22Rv1 (cell line): ENCODE results near the gene NUDT16L1.

Source experiments
- H3K27ac ChIP-seq: fragments of 450-650 bp; 2 replicates; pipeline ENCODE4 v1.5.1; 2017
- ZFX ChIP-seq: fragments of 450-650 bp; IDR thresholded peaks from 2 replicates; pipeline ENCODE4 v1.6.1; 2017; ENCODE audit warnings: antibody characterized with exemption, borderline replicate concordance
- TF ChIP-seq, protein P1 (sequence below): fragments of 450-650 bp; IDR thresholded peaks from 2 replicates; pipeline ENCODE4 v1.5.1; 2017; ENCODE audit warnings: mild to moderate bottlenecking

NUDT16L1 gene

DNA sequence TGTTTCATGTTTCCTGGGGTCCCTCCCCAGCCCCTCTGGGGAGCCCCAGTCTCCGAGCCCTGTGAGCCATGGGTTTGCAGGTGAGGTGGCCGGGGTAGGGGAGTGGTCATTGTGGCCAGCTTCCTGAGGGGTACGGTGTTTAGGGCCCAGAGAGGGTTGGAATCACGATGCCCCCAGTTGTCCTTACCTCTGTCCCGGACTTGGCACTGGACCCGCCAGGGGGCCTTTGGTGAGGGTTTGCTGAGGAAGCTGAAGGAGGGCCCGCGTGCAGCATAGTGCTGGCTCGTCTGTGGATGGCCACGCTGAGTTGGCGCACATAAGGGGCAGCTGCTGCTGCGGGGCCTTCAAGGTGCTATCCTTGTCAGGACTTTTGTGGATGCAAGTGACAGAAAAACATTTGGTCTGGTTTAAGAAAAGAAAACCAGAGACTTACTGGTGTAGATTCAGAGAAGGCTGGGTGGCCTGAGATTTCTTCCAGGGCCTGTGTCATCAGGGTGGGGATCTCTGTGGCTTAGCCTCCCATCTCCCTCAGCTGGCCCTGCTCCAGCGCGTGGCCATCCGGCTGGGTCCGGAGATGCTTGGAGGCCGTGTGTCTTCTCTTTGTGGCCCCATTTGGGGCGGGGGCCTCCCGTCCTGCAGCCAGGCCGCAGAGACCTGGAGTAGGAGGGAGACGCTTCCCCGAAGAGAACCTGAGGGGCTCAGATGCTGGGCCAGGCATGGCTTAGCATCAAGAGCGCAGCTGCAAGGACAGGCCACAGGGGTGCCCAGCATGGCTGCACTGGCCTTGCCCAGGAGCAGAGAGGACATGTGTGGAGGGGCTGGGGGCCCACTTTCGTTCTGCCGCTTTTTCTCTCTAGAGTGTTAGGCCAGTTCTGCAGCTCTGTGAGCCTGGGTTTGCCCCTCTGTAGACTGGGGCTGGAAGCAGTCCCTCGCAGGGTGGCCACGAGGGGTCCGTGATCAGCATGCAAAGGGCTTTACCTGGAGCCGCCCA lies 33.7 kb upstream of the NUDT16L1 start:
- H3K27ac ChIP-seq = no peak overlapping the region
- TF ChIP-seq, protein P1, sequence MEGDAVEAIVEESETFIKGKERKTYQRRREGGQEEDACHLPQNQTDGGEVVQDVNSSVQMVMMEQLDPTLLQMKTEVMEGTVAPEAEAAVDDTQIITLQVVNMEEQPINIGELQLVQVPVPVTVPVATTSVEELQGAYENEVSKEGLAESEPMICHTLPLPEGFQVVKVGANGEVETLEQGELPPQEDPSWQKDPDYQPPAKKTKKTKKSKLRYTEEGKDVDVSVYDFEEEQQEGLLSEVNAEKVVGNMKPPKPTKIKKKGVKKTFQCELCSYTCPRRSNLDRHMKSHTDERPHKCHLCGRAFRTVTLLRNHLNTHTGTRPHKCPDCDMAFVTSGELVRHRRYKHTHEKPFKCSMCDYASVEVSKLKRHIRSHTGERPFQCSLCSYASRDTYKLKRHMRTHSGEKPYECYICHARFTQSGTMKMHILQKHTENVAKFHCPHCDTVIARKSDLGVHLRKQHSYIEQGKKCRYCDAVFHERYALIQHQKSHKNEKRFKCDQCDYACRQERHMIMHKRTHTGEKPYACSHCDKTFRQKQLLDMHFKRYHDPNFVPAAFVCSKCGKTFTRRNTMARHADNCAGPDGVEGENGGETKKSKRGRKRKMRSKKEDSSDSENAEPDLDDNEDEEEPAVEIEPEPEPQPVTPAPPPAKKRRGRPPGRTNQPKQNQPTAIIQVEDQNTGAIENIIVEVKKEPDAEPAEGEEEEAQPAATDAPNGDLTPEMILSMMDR = no peak
- TF ChIP-seq ZFX = no peak

DNA sequence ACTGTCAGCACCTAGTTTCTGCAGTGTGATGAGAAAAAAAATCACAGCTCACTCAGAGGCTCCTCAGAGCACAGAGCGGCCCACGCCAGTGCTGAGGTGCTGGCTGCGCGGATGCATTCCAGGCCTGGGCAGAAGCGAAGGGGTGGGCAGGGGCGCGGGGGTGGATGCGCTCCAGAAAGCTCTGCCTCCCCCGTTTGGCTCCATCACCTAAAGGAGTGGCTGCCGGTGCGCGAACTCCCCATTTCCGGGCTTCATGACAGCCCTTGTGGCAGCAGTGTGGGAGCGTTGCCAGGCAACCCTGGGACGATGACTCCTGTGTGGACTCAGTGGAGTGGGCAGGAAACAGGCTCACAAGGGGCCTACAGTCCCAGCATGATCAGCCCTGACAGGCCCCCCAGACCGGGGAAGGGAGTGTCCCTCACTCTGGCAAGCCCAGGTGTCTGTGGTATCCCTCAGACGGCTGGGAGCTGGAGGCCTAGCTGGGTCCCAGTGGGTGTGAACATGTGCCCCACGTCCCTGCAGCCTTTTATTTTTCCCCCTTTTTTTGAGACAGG lies 32.8 kb upstream of the NUDT16L1 start:
- TF ChIP-seq, protein P1 = no peak
- no peak for TF ChIP-seq ZFX
- no peak overlapping the region for H3K27ac ChIP-seq

DNA sequence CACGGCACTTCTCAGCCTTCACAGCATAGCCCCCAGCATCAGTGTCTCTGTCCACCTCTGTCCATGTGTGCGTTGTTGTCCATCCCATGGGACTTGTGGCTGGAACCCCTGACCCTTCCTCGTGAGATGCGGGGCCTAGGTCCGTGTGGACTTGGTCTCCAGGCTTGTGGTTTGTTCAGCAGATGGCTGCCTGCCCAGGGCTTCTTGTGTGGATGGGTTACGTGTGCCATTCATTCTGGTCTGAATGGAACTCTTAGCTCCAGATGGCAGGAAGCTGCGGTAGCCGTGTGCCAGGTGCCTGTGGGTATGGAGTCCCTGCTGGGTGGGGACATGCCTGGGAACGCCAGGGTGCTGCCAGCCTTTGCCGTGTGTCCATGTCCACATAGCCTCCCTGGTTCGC lies 31.7 kb upstream of the NUDT16L1 start:
- no peak for TF ChIP-seq ZFX
- TF ChIP-seq, protein P1 = no peak
- H3K27ac ChIP-seq = no peak overlapping the region

DNA sequence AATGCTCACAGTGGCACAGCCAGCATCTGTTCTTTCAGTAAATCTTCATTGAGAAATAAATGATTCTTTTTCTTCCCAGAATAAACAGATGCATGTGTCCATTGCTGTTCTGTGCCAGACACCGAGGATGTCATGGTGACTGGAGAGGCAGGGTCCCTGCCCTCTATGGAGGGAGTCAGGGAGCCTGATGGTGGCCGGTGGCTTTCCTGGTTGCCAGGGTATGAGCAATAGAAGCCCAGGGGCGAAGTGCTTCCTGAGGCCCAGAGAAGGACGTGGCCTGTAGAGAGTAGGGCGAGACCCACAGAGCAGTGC lies 29.9 kb upstream of the NUDT16L1 start:
- TF ChIP-seq, protein P1 = no peak
- no peak for TF ChIP-seq ZFX
- no peak overlapping the region for H3K27ac ChIP-seq

DNA sequence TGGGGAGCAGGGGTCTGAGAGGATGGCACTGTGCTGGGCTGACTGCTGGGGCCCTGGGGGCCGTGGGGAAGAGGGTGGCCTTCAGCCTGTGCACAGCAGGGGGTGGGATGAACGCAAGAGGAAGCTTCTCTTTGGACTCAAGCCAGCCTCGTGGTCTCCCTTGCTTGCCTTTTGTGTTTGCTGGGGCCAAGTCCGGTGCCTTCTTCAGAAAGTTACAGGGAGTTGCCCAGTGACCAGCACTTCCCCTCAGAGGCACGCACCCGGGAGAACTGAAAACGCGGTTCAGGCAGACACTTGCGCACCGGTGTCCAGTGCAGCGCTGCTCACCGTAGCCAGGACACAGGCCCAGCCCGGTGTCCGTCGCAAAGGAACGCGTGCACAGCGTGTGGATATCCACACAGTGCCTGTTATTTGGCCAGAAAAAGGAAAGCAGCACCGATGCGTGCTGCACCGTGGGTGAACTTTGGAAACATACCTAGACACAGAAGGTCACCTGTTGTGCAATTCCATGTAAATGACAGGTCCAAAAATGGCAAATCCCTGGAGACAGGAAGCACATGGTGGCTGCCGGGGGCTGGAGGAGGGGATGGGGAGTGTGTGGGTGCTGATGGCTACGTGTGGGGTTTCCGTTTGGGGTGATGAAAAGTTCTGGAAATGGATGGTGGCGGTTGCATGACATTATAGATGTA lies 29.4 kb upstream of the NUDT16L1 start:
- TF ChIP-seq, protein P1 = no peak
- TF ChIP-seq ZFX = no peak
- no peak overlapping the region for H3K27ac ChIP-seq

DNA sequence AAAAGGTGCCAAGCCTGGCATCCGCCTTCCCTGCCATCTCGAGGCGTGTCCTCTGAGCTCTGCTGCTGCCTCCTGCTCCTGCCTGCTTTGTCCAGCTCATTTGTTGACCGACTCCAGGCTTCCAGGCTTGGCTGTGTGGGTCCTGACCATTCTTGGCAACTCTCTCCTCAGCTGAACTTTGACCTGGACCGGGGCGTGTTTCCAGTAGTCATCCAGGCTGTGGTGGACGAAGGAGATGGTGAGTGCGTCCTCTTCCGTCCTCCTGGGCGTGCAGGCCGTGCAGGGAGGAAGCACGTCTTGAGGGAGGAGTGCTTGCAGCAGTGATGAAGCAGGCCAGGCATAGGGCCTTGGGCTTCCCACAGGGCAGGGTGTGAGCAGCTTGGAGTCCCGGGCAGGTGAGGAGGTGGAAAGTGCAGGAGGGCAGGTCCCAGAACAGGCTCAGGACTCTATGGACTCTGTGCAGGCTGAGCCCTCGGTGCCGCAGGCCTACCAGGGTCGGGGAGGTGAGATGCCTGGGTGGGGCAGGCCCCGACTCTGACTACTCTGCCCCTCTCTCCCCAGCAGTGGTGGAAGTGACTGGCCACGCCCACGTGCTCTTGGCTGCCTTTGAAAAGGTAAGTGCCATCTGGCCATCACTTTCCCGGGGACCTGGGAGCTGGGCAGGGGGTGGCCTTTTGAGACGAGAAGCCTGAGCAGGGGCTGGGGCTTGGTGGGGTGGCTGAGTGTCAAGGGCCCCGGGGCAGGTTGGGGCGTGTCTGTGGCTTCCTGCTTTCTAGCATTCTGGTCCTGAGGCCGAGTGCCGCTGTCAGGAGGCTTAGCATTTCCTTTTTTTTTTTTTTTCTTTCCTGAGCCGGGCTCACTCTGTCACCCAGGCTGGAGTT lies 28.6 kb upstream of the NUDT16L1 start:
- no peak overlapping the region for H3K27ac ChIP-seq
- TF ChIP-seq, protein P1 = no peak
- no peak for TF ChIP-seq ZFX
